SK-N-SH (cell line): ENCODE data around the gene PXDN. TPM values are rescaled to one million over a fixed set of nuclear protein-coding genes. Genes with fewer than 3 reads are reported as not detected.

Source experiments
- CTCF ChIA-PET: fragments of 300-600, 350-600 bp; formaldehyde crosslinking; extraction: SDS; loops from one replicate; lab custom pipeline; 2021; lab: Yijun Ruan, JAX
- POLR2A ChIA-PET: fragments of 350-600 bp; sonication (Branson Sonifier 250); formaldehyde crosslinking; extraction: SDS; loops from one replicate; lab custom pipeline; 2020; ENCODE audit warnings: antibody characterized with exemption, inconsistent platforms; lab: Yijun Ruan, JAX
- DNase-seq: peaks from one replicate; pipeline ENCODE4 v3.0.0; 2012
- H2AFZ ChIP-seq: fragments of 200-600 bp; sonication (generic); 2 replicates; pipeline ENCODE4 v1.8.1; 2016; ENCODE audit warnings: antibody characterized with exemption, mild to moderate bottlenecking, low read depth
- H3F3A ChIP-seq: fragments of 200-600 bp; sonication (generic); replicated peaks from 2 replicates; pipeline ENCODE3; 2016; ENCODE audit warnings: antibody characterized with exemption, mild to moderate bottlenecking; ENCODE audit not compliant: insufficient read depth
- H3K27ac ChIP-seq, 2 experiments: fragments of 200-500 bp in 1 of 2; fragments of 200-600 bp in 1 of 2; sonication (Bioruptor generic) in 1 of 2; sonication (generic), shearing (Covaris generic) in 1 of 2; 2 replicates each; pipeline versions ENCODE4 v1.5.1 to v1.6.1; 2014 to 2016; ENCODE audit warnings: low read depth in 2 of 2, inconsistent platforms in 1 of 2, low read length in 1 of 2, mild to moderate bottlenecking in 1 of 2, mixed read lengths in 1 of 2
- H3K27me3 ChIP-seq: fragments of 200-600 bp; sonication (generic), shearing (Covaris generic); 2 replicates; pipeline ENCODE4 v1.6.1; 2016; ENCODE audit warnings: mixed run types; ENCODE audit not compliant: insufficient read depth
- H3K36me3 ChIP-seq, 2 experiments: fragments of 200-500 bp in 1 of 2; fragments of 200-600 bp in 1 of 2; sonication (Bioruptor generic) in 1 of 2; sonication (generic) in 1 of 2; replicated peaks in 1 of 2; 2 replicates each; pipeline versions ENCODE3 to v1.5.1; 2014 to 2016; ENCODE audit warnings: low read length in 1 of 2, mild to moderate bottlenecking in 1 of 2; ENCODE audit not compliant: insufficient read depth in 2 of 2, control insufficient read depth in 1 of 2
- H3K4me1 ChIP-seq, 2 experiments: fragments of 200-500 bp in 1 of 2; fragments of 200-600 bp in 1 of 2; sonication (Bioruptor generic) in 1 of 2; sonication (generic), shearing (Covaris generic) in 1 of 2; 2 replicates each; pipeline versions ENCODE4 v1.5.1 to v1.6.1; 2014 to 2016; ENCODE audit warnings: low read depth in 1 of 2, low read length in 1 of 2, mixed run types in 1 of 2; ENCODE audit not compliant: insufficient read depth in 2 of 2, control insufficient read depth in 1 of 2
- H3K4me2 ChIP-seq: fragments of 200-600 bp; sonication (generic), shearing (Covaris generic); 2 replicates; pipeline ENCODE4 v1.6.1; 2017; ENCODE audit warnings: mixed run types
- H3K4me3 ChIP-seq, 2 experiments: fragments of 200-500 bp in 1 of 2; fragments of 200-600 bp in 1 of 2; sonication (Bioruptor generic) in 1 of 2; sonication (generic), shearing (Covaris generic) in 1 of 2; 2 replicates each; pipeline versions ENCODE4 v1.5.1 to v1.8.1; 2014 to 2016; ENCODE audit warnings: low read depth in 2 of 2, inconsistent platforms in 1 of 2, low read length in 1 of 2, mild to moderate bottlenecking in 1 of 2, mixed read lengths in 1 of 2, moderate library complexity in 1 of 2
- H3K79me2 ChIP-seq: fragments of 200-600 bp; sonication (generic); 2 replicates; pipeline ENCODE4 v1.8.1; 2017; ENCODE audit warnings: mild to moderate bottlenecking; ENCODE audit not compliant: insufficient read depth
- H3K9ac ChIP-seq: fragments of 200-600 bp; sonication (generic); 2 replicates; pipeline ENCODE4 v1.6.1; 2017; ENCODE audit warnings: mixed run types
- H3K9me2 ChIP-seq: fragments of 200-600 bp; sonication (generic); 2 replicates; pipeline ENCODE4 v1.6.1; 2017; ENCODE audit warnings: mixed run types
- H3K9me3 ChIP-seq: fragments of 200-600 bp; sonication (generic); 2 replicates; pipeline ENCODE4 v1.6.1; 2017; ENCODE audit warnings: mixed run types, mild to moderate bottlenecking, moderate library complexity
- H4K20me1 ChIP-seq: fragments of 200-600 bp; sonication (generic); 2 replicates; pipeline ENCODE4 v1.6.1; 2017; ENCODE audit warnings: mild to moderate bottlenecking, mixed run types; ENCODE audit not compliant: insufficient read depth
- CHD2 ChIP-seq: fragments of 150-350 bp; IDR thresholded peaks from 2 replicates; pipeline ENCODE4 v1.6.1; 2018; ENCODE audit warnings: low read length; ENCODE audit not compliant: partially characterized antibody
- ELF1 ChIP-seq: IDR thresholded peaks from 2 replicates; pipeline ENCODE4 v1.4.0; 2012
- EP300 ChIP-seq, 2 experiments: IDR thresholded peaks; 2 replicates each; pipeline versions ENCODE4 v1.4.0 to v1.6.1; 2012; ENCODE audit warnings: borderline replicate concordance in 1 of 2, low read depth in 1 of 2, low read length in 1 of 2
- EZH2phosphoT487 ChIP-seq: fragments of 200-600 bp; sonication (generic); IDR thresholded peaks from 2 replicates; pipeline ENCODE4 v1.6.1; 2017; ENCODE audit warnings: low read depth, mixed run types, mild to moderate bottlenecking, antibody characterized with exemption, moderate library complexity, borderline replicate concordance
- FOXJ3 ChIP-seq: sonication (generic); formaldehyde crosslinking; IDR thresholded peaks from 2 replicates; pipeline ENCODE4 v1.5.1; 2020; ENCODE audit warnings: mild to moderate bottlenecking, missing genetic modification reagents
- IRF3 ChIP-seq: fragments of 150-350 bp; IDR thresholded peaks from 2 replicates; pipeline ENCODE4 v1.6.1; 2016; ENCODE audit warnings: mild to moderate bottlenecking, low read depth, low read length
- MAX ChIP-seq: IDR thresholded peaks from 2 replicates; pipeline ENCODE4 v1.4.0; 2012; ENCODE audit warnings: low read depth
- MEF2A ChIP-seq: IDR thresholded peaks from 2 replicates; pipeline ENCODE4 v1.4.0; 2012; ENCODE audit warnings: low read depth, borderline replicate concordance
- POLR2AphosphoS5 ChIP-seq: IDR thresholded peaks from 2 replicates; pipeline ENCODE4 v1.6.1; 2012; ENCODE audit warnings: low read depth, low read length
- RCOR1 ChIP-seq: fragments of 150-350 bp; IDR thresholded peaks from 2 replicates; pipeline ENCODE4 v1.6.1; 2017; ENCODE audit warnings: antibody characterized with exemption, low read length
- RFX5 ChIP-seq: IDR thresholded peaks from 2 replicates; pipeline ENCODE4 v1.6.1; 2012; ENCODE audit warnings: mild to moderate bottlenecking, improper control_type of control experiment, low read length
- RXRA ChIP-seq: IDR thresholded peaks from 2 replicates; pipeline ENCODE4 v1.4.0; 2012; ENCODE audit warnings: low read depth, mild to moderate bottlenecking, borderline replicate concordance
- SMC3 ChIP-seq: IDR thresholded peaks from 2 replicates; pipeline ENCODE4 v1.6.1; 2012; ENCODE audit warnings: low read depth, low read length, improper control_type of control experiment
- TCF12 ChIP-seq: IDR thresholded peaks from 2 replicates; pipeline ENCODE4 v1.4.0; 2012
- YY1 ChIP-seq: IDR thresholded peaks from 2 replicates; pipeline ENCODE4 v1.4.0; 2012; ENCODE audit warnings: low read depth, mild to moderate bottlenecking
- WGBS: methylation state at CpG from one replicate; pipeline ENCODE4 v1.1.6; 2017; ENCODE audit warnings: low lambda C conversion rate; 5-methylcytosine and 5-hydroxymethylcytosine counted together
- polyA plus RNA-seq, 3 experiments: library from polyadenylated mRNA; depleted of rRNA; stranded (reverse); fragments of >200 nt; gene quantifications; 2 replicates each; pipeline ENCODE4 v1.2.3, GENCODE V29; 2012
- TF ChIP-seq, protein P1 (sequence below): IDR thresholded peaks from 2 replicates; pipeline ENCODE4; 2012
- TF ChIP-seq, protein P2 (sequence below): IDR thresholded peaks from 2 replicates; pipeline ENCODE4 v1.6.1; 2012; ENCODE audit warnings: mild to moderate bottlenecking, low read depth, low read length, moderate library complexity
- TF ChIP-seq, protein P3 (sequence below): IDR thresholded peaks from 2 replicates; pipeline ENCODE4 v1.4.0; 2012; ENCODE audit warnings: low read depth, borderline replicate concordance

PXDN gene
- polyA plus RNA-seq, 1 of the 3 experiments (the other 2 are of a cell fraction) = 146 TPM

DNA sequence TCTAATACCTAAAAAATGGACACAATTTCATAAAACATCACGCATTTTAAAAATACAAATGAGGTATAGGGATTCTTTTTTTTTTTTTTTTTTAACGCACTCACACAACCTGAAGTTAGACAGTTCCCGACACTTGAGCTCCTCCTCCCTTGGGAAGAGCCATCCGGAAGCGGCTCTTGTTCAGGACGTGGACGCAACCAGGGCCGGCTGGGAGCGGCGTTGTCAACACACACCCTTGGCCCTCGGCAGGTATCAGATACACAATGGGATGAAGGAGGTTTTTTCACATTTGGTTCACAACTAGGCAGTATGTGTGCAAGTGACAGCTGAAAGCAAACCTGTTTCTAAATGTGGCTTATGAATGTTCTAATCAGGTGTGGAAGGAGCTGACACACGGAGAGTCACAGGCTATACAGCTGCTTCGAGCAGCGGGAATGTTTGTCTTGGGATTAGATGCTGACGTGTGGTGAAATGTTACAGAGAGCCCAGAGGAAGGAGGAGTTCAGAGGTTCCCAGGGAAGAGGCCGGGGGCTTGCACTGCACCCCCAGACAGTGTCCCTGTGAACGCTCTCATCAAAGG, 111.1 kb downstream of the PXDN start (continued):
- TF ChIP-seq, protein P1, sequence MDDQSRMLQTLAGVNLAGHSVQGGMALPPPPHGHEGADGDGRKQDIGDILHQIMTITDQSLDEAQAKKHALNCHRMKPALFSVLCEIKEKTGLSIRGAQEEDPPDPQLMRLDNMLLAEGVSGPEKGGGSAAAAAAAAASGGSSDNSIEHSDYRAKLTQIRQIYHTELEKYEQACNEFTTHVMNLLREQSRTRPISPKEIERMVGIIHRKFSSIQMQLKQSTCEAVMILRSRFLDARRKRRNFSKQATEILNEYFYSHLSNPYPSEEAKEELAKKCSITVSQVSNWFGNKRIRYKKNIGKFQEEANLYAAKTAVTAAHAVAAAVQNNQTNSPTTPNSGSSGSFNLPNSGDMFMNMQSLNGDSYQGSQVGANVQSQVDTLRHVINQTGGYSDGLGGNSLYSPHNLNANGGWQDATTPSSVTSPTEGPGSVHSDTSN = no peak
- TF ChIP-seq MEF2A (no peak), FOXJ3 (no peak), EZH2phosphoT487 (no peak), RFX5 (no peak)

DNA sequence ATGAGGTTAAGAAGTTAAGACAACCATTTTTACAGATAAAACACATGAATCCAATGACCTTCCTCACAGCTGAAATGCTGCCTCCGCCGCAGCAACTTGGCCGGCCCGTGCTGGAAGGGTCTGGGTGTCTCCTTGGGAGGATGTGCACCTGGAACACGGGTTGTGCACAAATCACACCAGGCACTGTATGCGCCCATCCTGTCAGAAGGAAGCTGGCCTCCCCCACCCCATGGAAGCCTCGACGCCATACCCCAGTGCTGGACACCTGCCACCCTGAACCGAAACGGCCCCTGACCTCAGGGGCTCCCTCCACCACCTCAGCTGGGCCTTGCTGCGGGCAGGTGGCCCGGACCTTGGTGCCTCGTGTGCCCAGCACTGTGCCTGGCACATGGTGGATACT, 111.8 kb downstream of the PXDN start:
- CTCF ChIA-PET = interaction anchor here (1.2 to 2.9 kb wide), 7 partner anchors 13 to 138 kb away, joined by 3 to 12 read pairs (median 4); no protein-coding TSS in a partner anchor

More for the DNA sequence above, 111.8 kb downstream of the PXDN start:
- peaks cover 49 to 76% of the 10 kb centered on the region in 2 experiments for H3K36me3 ChIP-seq
- H3F3A ChIP-seq = no peaks in the 10 kb centered on the region
- H3K9ac ChIP-seq = no peak overlapping the region
- H3K27me3 ChIP-seq = no peaks in the 10 kb centered on the region
- H3K27ac ChIP-seq = no peak overlapping the region
- no peak overlapping the region for H3K4me3 ChIP-seq
- H3K79me2 ChIP-seq = no peaks in the 10 kb centered on the region
- no peaks in the 10 kb centered on the region for H3K9me2 ChIP-seq
- no peak overlapping the region for H3K4me2 ChIP-seq
- H3K9me3 ChIP-seq = no peaks in the 10 kb centered on the region
- WGBS = 91% methylated on average over 9 of the region's 13 CpGs
- POLR2A ChIA-PET = no interaction called here
- H2AFZ ChIP-seq = no peak overlapping the region
- TF ChIP-seq POLR2AphosphoS5 (no peak), RFX5 (no peak), MAX (no peak), EZH2phosphoT487 (no peak), RCOR1 (no peak), SMC3 (no peak), TCF12 (no peak), MEF2A (no peak), YY1 (no peak), ELF1 (no peak), RXRA (no peak), CHD2 (no peak), IRF3 (no peak), EP300 (IDR thresholded peaks at IDR 0.05; ENCODE audit: borderline replicate concordance in 1 of 2, low read depth in 1 of 2, low read length in 1 of 2) (no peak)
- TF ChIP-seq, protein P2, sequence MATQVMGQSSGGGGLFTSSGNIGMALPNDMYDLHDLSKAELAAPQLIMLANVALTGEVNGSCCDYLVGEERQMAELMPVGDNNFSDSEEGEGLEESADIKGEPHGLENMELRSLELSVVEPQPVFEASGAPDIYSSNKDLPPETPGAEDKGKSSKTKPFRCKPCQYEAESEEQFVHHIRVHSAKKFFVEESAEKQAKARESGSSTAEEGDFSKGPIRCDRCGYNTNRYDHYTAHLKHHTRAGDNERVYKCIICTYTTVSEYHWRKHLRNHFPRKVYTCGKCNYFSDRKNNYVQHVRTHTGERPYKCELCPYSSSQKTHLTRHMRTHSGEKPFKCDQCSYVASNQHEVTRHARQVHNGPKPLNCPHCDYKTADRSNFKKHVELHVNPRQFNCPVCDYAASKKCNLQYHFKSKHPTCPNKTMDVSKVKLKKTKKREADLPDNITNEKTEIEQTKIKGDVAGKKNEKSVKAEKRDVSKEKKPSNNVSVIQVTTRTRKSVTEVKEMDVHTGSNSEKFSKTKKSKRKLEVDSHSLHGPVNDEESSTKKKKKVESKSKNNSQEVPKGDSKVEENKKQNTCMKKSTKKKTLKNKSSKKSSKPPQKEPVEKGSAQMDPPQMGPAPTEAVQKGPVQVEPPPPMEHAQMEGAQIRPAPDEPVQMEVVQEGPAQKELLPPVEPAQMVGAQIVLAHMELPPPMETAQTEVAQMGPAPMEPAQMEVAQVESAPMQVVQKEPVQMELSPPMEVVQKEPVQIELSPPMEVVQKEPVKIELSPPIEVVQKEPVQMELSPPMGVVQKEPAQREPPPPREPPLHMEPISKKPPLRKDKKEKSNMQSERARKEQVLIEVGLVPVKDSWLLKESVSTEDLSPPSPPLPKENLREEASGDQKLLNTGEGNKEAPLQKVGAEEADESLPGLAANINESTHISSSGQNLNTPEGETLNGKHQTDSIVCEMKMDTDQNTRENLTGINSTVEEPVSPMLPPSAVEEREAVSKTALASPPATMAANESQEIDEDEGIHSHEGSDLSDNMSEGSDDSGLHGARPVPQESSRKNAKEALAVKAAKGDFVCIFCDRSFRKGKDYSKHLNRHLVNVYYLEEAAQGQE = no peak
- TF ChIP-seq, protein P3, sequence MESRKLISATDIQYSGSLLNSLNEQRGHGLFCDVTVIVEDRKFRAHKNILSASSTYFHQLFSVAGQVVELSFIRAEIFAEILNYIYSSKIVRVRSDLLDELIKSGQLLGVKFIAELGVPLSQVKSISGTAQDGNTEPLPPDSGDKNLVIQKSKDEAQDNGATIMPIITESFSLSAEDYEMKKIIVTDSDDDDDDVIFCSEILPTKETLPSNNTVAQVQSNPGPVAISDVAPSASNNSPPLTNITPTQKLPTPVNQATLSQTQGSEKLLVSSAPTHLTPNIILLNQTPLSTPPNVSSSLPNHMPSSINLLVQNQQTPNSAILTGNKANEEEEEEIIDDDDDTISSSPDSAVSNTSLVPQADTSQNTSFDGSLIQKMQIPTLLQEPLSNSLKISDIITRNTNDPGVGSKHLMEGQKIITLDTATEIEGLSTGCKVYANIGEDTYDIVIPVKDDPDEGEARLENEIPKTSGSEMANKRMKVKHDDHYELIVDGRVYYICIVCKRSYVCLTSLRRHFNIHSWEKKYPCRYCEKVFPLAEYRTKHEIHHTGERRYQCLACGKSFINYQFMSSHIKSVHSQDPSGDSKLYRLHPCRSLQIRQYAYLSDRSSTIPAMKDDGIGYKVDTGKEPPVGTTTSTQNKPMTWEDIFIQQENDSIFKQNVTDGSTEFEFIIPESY = no peak
- TF ChIP-seq, all 33 proteins: peak for 0
- peaks cover 0 to 4% of the 10 kb centered on the region in 2 experiments; a peak in 1 of 4 replicates for H3K4me1 ChIP-seq
- no peaks in the 10 kb centered on the region for H4K20me1 ChIP-seq
- DNase-seq = no peak
